Measurements from ENCODE around the gene MSLN. TPM values are rescaled to one million over a fixed set of nuclear protein-coding genes. Genes with fewer than 3 reads are reported as not detected.

MSLN gene
- total and polyA plus RNA-seq, 10 donors = 0.22 to 1.1 (median 0.41) TPM; not detected in 4

DNA sequence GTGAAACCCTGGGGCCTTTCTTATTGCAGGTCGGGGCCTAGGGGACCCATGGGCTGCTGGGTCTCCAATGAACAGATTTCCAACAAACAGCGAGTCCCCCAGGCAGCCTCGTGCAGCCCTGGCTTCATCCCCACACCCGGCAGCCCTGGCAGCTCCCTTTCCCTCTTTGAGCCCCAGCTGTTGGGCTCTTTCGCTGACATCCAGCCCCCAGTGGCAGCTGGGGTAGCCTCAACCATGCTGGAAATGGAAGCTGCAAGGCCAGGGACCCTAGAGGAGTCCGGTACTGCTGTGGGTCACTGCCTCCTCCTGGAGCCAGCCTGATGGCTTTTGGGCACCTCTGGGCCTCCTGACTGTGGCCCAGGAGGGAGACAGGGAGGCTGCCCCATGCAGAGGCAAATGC is 21.7 kb downstream of the MSLN start:
- Histone ChIP-seq H3K27me3 (replicated peaks in 1 of 7) (peaks cover 0 to 64% (median 41%) of the 10 kb centered on the region in 7 donors), H3K4me3 (no peak overlapping the region), H3K9me3 (no peaks in the 10 kb centered on the region), H3K27ac (no peak overlapping the region), H3K36me3 (peaks cover 0 to 26% (median 11%) of the 10 kb centered on the region in 6 donors), H3K4me1 (peaks cover 6 to 23% (median 16%) of the 10 kb centered on the region in 6 donors)
- no peak for DNase-seq
- WGBS, 5 donors = 49 to 77% (median 63%) methylated on average over 2 to 6 of the region's 6 CpGs
- TF ChIP-seq, protein P1, sequence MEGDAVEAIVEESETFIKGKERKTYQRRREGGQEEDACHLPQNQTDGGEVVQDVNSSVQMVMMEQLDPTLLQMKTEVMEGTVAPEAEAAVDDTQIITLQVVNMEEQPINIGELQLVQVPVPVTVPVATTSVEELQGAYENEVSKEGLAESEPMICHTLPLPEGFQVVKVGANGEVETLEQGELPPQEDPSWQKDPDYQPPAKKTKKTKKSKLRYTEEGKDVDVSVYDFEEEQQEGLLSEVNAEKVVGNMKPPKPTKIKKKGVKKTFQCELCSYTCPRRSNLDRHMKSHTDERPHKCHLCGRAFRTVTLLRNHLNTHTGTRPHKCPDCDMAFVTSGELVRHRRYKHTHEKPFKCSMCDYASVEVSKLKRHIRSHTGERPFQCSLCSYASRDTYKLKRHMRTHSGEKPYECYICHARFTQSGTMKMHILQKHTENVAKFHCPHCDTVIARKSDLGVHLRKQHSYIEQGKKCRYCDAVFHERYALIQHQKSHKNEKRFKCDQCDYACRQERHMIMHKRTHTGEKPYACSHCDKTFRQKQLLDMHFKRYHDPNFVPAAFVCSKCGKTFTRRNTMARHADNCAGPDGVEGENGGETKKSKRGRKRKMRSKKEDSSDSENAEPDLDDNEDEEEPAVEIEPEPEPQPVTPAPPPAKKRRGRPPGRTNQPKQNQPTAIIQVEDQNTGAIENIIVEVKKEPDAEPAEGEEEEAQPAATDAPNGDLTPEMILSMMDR (IDR thresholded peaks at IDR 0.05 in 8 of 11, conservative IDR thresholded peaks at IDR 0.05 in 3 of 11) = no peak
- intact Hi-C loops (cut with DNase I; ENCODE audit: low total_unique reads) = no loop called here

DNA sequence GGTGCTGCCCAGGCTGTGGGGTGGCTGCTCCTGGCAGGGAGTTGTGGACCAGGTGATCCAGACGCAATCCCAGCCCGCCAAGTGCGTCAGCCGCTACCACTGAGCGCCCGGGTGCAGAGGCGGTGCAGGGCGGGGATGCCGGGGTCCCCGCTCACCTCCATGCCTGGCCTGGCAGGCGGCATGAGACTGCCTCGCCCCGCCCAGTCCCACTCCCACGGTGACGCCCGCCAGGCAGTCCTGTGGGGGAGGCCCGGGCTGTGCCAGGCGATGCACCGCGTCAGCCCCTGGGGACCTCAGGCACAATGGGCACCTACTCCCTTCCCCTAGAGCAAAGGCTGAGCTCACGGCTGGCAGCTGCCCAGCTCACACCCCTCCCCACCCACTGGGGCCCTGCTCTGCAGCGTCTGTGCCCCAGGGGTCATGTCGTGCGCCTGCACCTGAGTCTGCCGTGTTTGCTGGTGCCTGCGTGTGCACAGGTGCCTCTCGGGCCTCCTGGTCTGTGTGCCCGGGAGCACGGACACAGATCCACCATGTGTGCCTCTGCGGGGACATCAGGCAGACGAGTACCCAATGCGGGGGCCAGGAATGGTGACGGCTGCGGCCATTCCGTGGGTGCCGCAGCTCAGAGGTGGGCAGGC is 22.4 kb downstream of the MSLN start:
- peaks cover 10 to 29% (median 23%) of the 10 kb centered on the region in 6 donors for H3K4me1 ChIP-seq
- peak in 2 of 3 donors; percentile 30 to 71 for TF ChIP-seq POLR2AphosphoS5 (IDR thresholded peaks at IDR 0.05)
- TF ChIP-seq, protein P1 (IDR thresholded peaks at IDR 0.05 in 8 of 11, conservative IDR thresholded peaks at IDR 0.05 in 3 of 11) = no peak
- H3K9me3 ChIP-seq = no peaks in the 10 kb centered on the region
- no peak for DNase-seq
- peaks cover 0 to 58% (median 36%) of the 10 kb centered on the region in 7 donors for H3K27me3 ChIP-seq (replicated peaks in 1 of 7)
- WGBS, 5 donors = 69 to 88% (median 76%) methylated on average over 9 to 36 of the region's 36 CpGs
- H3K27ac ChIP-seq = no peak overlapping the region
- H3K36me3 ChIP-seq = peaks cover 0 to 27% (median 11%) of the 10 kb centered on the region in 6 donors
- H3K4me3 ChIP-seq = no peak overlapping the region
- intact Hi-C loops (cut with DNase I; ENCODE audit: low total_unique reads) = no loop called here

DNA sequence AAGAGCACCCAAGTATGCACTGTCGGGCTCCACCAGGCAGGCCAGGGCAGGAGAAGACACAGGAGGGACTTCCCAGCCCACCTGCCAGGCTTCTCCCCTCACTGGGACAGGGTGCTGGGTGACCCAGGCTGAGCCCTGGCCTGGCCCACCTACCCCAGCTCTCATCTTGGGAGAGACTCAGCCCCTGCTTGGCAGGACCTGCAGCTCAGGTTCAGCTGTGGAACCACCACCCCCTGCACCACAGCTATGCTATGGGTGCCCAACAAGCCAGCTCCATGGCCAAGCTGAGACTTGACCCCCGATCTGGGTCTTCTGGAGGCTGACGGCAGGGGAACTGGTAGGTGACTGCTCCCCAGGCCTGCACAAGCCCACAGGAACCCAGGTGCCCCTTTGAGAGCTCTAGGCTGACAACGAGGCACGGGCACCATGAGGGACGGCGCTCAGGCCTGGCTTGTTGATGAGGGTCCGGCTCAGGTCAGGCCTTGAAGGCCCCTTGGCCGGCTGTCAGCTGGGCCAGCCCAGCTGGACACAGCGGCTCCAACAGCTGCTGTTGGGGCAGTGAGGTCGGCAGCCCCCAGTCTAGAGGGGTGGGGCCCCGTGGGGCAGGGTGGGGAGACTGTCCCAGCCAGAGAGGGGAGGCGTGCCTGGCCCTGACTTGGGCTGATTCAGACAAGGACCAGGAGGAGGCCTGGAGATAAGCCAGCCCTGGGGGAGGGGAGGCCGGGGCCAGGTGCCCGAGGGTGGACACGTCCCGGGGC is 23.0 kb downstream of the MSLN start:
- TF ChIP-seq POLR2A (IDR thresholded peaks at IDR 0.05) = no peak
- TF ChIP-seq POLR2AphosphoS5 (IDR thresholded peaks at IDR 0.05) = peak; percentile 2 to 38 (median 5)
- intact Hi-C loops (cut with DNase I; ENCODE audit: low total_unique reads) = no loop called here
- no peaks in the 10 kb centered on the region for H3K9me3 ChIP-seq
- H3K36me3 ChIP-seq = peaks cover 0 to 27% (median 11%) of the 10 kb centered on the region in 6 donors
- no peak overlapping the region for H3K4me3 ChIP-seq
- H3K27ac ChIP-seq = no peak overlapping the region
- 48 to 81% (median 61%) methylated on average over 7 to 17 of the region's 17 CpGs for WGBS, 5 donors
- peaks cover 10 to 31% (median 23%) of the 10 kb centered on the region in 6 donors for H3K4me1 ChIP-seq
- no peak for DNase-seq
- peaks cover 0 to 51% (median 29%) of the 10 kb centered on the region in 7 donors for H3K27me3 ChIP-seq (replicated peaks in 1 of 7)

DNA sequence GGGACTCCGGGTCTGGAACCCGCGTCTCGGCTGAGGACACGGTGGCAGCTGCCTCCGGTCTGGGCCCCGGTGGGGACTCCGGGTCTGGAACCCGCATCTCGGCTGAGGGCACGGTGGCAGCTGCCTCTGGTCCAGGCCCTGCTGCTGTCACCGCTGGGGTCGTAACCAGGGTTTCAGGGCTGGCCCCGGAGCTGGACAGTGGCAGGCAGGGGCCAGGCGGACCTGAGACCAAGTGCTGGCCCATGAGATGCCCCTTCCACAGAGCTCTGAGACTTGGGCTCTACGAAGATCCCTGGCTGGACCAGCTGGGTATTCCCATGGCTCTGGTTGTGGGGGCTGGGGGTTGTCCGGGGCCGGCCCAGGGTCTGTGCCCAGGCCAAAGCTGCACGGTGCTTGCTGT is 23.9 kb downstream of the MSLN start:
- H3K4me1 ChIP-seq = peaks cover 17 to 39% (median 31%) of the 10 kb centered on the region in 6 donors
- 90 to 97% (median 95%) methylated on average over 9 to 19 of the region's 19 CpGs for WGBS, 5 donors
- H3K9me3 ChIP-seq = no peaks in the 10 kb centered on the region
- intact Hi-C loops (cut with DNase I; ENCODE audit: low total_unique reads) = no loop called here
- TF ChIP-seq, protein P1 (IDR thresholded peaks at IDR 0.05 in 8 of 11, conservative IDR thresholded peaks at IDR 0.05 in 3 of 11) = no peak
- TF ChIP-seq POLR2A (IDR thresholded peaks at IDR 0.05) (no peak), POLR2AphosphoS5 (IDR thresholded peaks at IDR 0.05) (no peak)
- H3K36me3 ChIP-seq = peaks cover 0 to 27% (median 11%) of the 10 kb centered on the region in 6 donors
- peaks cover 0 to 42% (median 24%) of the 10 kb centered on the region in 7 donors for H3K27me3 ChIP-seq (replicated peaks in 1 of 7)
- no peak for DNase-seq
- no peak overlapping the region for H3K27ac ChIP-seq
- no peak overlapping the region for H3K4me3 ChIP-seq

All from spleen (tissue), 11 donors.